ENCODE data around the gene MSRB2.
"Not testable (repeated sequence)": the region's sequence is repeated elsewhere in the genome, so short reads cannot be mapped to it uniquely, and the experiment has no call there.

MSRB2 gene

GRCh38 chr10:23070092-23070912 lies 25.1 kb upstream of the MSRB2 start:
- not testable (repeated sequence) for DNase-seq

- no peak for DNase-seq
Observed at GRCh38 chr10:23070913-23071218, 24.5 kb upstream of the MSRB2 start.

- not testable (repeated sequence) for DNase-seq
Observed at GRCh38 chr10:23072593-23072992, 22.8 kb upstream of the MSRB2 start.

- no peak for DNase-seq
Observed at GRCh38 chr10:23073527-23073926, 21.9 kb upstream of the MSRB2 start.

GRCh38 chr10:23075672-23076071 lies 19.7 kb upstream of the MSRB2 start:
- DNase-seq, result no peak

GRCh38 chr10:23078114-23078513 lies 17.3 kb upstream of the MSRB2 start:
- no peak for DNase-seq

GRCh38 chr10:23079700-23080099 lies 15.7 kb upstream of the MSRB2 start:
- DNase-seq, result no peak

- DNase-seq, result no peak
Observed at GRCh38 chr10:23080262-23080661, 15.1 kb upstream of the MSRB2 start.

- no peak for DNase-seq
Observed at GRCh38 chr10:23081221-23081750, 14.1 kb upstream of the MSRB2 start.

- no peak for DNase-seq
Observed at GRCh38 chr10:23081891-23082290, 13.5 kb upstream of the MSRB2 start.

- no peak for DNase-seq
Observed at GRCh38 chr10:23088609-23089008, 6.8 kb upstream of the MSRB2 start.

GRCh38 chr10:23094786-23095403 lies 484 bp upstream of the MSRB2 start:
- DNase-seq, result no peak

- DNase-seq, result peak; percentile 24
Observed at GRCh38 chr10:23095966-23096801, 805 bp downstream of the MSRB2 start.

- DNase-seq, result no peak
Observed at GRCh38 chr10:23096802-23097549, 1.6 kb downstream of the MSRB2 start.

- no peak for DNase-seq
Observed at GRCh38 chr10:23099079-23099478, 3.7 kb downstream of the MSRB2 start.

GRCh38 chr10:23099816-23100215 lies 4.4 kb downstream of the MSRB2 start:
- no peak for DNase-seq

GRCh38 chr10:23100331-23101030 lies 5.1 kb downstream of the MSRB2 start:
- no peak for DNase-seq

GRCh38 chr10:23106331-23107072 lies 11.1 kb downstream of the MSRB2 start:
- DNase-seq, result no peak

GRCh38 chr10:23110722-23111516 lies 15.5 kb downstream of the MSRB2 start:
- DNase-seq, result no peak

GRCh38 chr10:23111517-23112286 lies 16.3 kb downstream of the MSRB2 start:
- DNase-seq, result no peak
